GDM1 (cell line): Measurements from ENCODE around the gene ZC3HAV1L.
"Not testable (repeated sequence)": the region's sequence is repeated elsewhere in the genome, so short reads cannot be mapped to it uniquely, and the experiment has no call there.

Source experiments
- DNase-seq: peaks from one replicate; lab custom pipeline; 2025; lab: John Stamatoyannopoulos, UW

ZC3HAV1L gene

GRCh38 chr7:139035586-139036353 is at the start of gene ZC3HAV1L:
TSS of gene ZC3HAV1L (minus strand) at chr7:139036042. CDS start at chr7:139036017, 25 bp downstream.
- DNase-seq = peak; percentile 75

- DNase-seq = no peak
These were observed 48.9 kb upstream of the ZC3HAV1L start for GRCh38 chr7:139084709-139085108.

DNA sequence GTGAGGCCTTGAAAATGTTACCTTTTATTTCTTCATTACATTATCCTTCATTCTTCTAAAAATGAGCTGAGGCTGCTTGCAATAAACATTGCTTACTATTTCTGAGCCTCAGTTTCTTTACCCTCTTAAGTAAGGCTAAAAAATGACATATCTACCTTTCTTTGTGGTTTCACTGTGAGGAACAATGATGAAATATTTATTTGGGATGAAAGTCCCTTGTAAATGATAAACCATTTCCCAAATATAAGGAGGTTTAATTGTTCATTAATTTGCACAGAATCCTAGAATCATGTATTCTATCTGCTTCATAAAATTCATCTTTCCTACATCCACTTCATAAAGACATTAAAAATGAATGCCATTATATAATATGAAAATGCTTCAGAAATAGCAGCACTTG is 45.7 kb upstream of the ZC3HAV1L start:
- DNase-seq = no peak

DNA sequence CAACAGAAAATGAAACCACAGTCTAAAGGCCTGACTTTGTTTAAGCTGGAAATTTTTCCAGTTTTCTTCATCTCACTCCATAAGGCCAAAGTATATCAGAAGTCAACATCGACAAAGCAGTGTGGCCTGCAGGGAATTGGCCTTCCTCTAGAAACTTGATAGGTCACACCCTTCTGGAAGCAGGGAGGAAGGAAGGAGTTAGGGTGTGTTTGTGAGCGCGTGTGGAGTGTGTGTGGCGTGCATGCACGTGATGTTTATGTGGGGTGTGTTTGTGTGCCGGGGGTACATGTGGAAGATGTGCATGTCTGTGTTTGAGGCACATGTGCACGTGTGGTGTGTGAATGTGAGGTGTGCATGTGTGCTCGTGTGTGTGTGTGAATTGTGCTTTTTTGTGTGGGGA is 45.1 kb upstream of the ZC3HAV1L start:
- no peak for DNase-seq

DNA sequence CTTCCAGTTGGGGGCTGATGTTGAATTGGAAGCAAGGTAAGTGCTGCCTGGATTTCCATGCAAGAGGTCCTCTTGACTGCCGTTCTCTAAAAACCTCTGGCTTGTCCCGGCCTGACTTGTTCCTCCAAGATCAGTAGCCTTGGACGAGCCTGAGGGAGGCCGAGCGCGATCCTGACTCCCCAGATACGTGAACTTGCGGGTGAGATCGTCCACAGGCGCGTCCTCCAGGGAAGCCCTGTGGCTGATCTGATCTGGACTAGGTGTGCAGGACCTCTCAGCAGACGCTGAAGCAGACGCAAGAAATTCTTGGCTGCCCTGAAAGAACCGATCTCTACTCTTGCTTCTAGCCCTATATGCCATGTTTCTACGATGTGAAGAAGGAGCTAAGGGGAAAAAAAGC is 44.0 kb upstream of the ZC3HAV1L start:
- DNase-seq = no peak

GRCh38 chr7:139078911-139079310 is 43.1 kb upstream of the ZC3HAV1L start:
- no peak for DNase-seq

DNA sequence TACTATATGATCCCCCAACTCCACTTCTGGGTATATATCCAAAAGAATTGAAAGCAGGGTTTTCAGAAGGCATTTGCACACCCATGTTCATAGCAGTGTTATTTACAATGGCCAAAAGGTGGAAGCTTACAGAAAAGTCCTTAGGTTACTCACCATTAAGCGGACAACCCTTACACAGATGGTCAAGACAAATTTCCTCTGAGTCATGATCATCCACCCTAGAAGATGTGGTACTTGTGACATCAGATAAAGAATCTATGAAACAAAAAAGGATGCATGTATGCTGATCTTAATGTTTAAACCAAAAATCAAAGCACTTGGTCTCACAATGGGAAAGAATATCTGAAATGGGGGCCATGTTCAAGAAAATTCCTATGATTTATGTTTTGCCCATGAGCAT is 42.6 kb upstream of the ZC3HAV1L start:
- DNase-seq = no peak

- DNase-seq = not testable (repeated sequence)
These were observed 41.9 kb upstream of the ZC3HAV1L start for GRCh38 chr7:139077706-139078105.

DNA sequence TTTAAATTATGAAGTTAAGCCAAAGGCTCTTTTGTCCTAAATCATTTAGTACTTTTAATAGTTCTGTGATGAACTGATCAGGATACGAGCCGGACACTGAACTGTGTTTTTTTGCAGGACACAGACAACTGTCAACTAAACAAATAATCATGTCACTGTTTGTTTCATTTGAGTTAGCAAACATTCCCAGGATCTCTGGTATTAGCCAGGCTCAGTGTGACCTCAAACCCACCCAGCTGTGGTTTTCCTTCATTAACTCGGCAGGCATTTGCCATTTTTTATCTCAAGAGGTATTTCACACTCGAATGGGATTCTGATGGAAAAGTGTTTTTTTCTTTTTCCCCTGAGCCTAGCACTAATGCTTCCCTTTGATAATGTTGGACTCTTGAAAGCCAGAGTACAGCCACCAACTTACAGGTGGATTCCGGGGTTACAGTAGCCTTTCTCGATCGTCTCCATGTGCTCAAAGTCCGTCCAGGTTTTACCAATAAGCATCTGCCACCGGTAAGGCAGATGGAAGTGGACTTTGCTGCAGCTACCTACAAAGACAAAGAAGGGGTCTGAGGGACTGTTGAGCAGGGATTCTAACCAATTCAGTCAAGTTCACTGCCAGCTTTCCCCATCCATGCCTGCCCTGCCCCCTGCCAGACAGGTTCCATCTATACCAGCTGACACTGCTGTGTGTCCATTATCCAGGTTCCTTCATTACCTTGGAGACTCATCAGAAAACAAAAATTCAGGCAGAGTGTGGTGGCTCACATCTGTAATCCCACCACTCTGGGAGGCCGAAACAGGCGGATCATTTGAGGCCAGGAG is 40.2 kb upstream of the ZC3HAV1L start:
- DNase-seq = no peak

DNA sequence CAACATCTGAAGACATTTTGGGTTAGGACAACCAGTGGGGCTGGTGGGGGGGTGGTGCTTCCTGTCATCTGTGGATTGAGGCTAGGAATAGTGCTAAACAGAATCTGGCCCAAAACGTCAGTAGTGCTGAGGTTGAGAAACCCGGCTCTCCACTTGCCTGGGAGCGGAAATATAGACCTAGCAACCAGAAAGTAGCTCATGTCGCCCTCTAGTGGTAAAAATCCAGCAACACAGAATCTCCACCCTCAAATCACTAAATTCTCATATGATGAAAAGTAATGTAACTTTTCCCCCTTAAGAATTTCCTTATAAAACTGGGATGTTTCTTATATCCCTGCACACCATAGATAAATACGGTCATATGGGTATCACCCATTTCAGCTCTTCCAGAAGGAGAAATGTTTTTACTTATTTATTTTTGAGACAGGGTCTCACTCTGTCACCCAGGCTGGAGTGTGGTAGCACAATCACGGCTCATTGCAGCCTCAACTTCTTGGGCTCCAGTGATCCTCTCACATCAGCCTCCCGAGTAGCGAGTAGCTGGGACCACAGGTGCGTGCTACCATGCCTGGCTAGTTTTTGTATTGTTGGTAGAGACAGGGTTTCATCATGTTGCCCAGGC is 39.3 kb upstream of the ZC3HAV1L start:
- peak; percentile 37 for DNase-seq

DNA sequence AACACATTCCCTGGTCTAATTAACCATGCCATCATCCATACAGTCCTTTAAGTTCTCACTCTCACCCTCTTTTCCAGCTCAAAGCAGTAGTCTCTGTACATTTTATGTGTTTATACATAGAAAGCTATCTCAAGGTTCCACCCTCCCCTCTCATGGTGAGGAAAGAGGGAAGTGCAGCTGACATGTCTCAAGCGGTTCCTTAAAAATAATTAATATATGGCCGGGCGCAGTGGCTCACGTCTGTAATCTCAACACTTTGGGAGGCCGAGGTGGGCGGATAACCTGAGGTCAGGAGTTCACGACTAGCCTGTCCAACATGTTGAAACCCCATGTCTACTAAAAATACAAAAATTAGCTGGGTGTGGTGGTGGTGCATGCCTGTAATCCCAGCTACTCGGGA is 37.0 kb upstream of the ZC3HAV1L start:
- DNase-seq = no peak

DNA sequence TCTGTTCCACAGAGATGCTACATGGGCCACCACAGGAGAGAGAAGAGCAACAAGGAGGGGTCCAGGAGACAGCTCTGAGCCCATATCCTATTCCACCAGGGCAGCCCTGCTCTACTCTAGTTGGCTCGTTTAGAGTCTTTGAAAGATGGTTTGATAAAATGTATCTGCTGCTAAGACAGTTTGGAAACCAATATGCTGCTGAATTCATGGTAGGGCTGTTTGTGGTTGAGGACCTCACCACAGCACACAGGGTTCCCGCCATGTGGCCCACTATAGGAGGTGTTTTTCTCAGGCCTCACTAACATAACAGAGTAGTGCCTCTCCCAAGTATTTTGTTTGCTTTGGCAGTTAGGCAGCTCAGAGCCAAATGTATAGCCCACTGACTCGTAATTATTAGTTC is 35.8 kb upstream of the ZC3HAV1L start:
- DNase-seq = no peak

GRCh38 chr7:139068544-139069399 is 32.9 kb upstream of the ZC3HAV1L start:
- DNase-seq = no peak

DNA sequence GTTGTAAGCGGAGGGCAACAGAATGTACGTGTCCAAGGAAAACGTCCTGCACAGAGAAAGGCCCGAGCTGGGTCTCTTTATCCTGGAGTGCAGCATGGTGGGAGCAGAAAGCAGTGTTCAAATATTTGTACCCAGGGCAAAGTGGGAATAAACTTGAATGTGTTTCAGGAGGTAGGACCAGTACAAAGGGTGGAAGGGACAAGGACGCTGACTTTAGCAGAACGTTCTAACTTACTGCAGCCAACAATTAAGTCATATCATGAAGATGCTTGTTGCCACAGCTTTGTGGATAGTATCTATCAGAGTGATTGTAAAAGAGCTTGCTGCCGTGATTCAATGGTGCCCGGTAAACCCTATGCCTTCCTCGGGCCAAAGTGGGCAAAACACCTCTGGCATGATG is 30.5 kb upstream of the ZC3HAV1L start:
- DNase-seq = no peak

- DNase-seq = no peak
These were observed 29.5 kb upstream of the ZC3HAV1L start for GRCh38 chr7:139065323-139065722.

DNA sequence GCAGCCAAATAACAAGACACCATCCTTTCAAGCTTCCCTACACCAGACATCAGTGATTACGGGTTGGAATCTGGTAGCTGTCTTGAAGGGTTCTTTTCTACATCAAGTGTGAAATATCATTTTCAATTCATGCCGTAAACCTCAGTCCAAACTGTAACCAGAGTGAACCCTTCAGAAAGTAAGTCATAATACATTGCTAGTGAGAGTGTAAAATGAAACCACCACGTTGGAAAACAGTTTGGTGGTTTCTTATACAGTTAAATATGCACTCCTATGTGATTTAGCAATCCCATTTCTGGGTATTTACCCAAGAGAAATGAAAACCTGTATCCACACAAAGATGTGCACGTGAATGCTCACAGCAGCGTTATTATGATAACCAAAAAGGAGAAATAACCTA is 25.6 kb upstream of the ZC3HAV1L start:
- DNase-seq = no peak

- DNase-seq = no peak
These were observed 24.9 kb upstream of the ZC3HAV1L start for GRCh38 chr7:139060695-139061237.

DNA sequence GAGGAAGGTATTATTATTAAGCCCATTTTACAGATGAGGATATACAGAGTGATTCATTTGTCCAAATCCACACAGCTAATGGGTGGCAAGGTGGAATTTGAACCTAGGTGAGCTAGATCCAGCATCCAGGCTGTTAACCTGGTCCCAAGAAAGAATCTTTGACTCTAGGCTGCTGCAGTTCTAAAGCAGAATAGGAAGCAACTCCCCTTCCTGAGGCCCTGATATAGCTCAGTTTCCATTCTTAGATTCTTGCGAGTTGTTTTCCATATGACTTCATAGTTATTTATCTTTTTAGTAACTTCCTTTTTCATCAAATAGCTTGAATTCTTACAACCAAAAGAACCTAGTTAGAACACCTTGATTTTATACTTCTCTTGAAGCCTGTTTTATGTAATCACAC is 24.1 kb upstream of the ZC3HAV1L start:
- no peak for DNase-seq

- DNase-seq = no peak
These were observed 23.1 kb upstream of the ZC3HAV1L start for GRCh38 chr7:139058943-139059342.

DNA sequence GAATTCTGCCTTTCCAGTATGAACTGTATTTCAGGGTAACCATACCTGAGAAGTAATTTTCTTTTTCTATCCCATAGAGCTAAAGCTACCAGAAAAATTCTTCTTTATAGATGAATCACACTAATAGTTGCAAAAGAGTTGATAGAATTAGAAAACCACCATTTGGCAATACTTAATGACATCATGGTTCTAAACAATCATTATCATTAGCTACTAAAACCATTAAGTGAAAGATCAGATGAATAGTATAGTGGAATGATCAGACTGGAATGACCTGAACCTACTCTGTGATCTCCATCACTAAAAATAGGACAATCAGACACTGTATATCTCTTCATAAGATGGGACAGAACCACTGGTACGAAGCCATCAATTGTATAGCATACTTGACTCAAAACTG is 19.8 kb upstream of the ZC3HAV1L start:
- no peak for DNase-seq

DNA sequence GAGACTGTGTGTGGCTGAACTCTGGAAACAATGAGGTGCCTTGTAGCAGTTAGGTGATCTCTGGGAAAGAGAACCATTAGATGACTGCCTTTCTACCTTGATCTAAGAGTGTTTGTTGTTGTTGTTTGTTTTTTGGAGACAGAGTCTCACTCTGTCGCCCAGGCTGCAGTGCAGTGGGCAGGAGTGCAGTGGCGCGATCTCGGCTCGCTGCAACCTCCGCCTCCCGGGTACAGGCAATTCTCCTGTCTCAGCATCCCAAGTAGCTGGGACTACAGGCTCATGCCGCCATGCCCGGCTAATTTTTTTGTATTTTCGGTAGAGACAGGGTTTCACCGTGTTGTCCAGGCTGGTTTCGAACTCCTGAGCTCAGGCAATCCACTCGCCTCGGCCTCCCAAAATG is 18.8 kb upstream of the ZC3HAV1L start:
- DNase-seq = not testable (repeated sequence)

DNA sequence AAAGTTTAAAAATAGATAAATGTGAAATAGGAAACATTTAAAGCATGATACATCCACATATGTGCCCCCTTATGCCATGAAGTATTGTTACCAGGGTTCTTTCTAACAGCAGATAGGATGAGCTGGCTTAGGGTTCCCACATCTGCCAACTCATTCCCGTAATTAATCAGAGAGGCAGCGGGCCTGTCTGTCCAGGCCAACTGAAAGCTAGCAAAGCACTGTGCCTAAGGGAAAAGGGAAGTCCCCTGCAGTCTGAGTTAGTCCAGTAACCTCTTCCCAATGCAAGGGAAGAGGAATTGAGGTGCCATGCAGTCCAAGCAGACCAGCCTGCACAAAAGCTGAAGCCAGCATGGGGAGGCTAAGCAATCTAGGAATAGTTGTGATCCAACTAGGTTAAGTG is 18.3 kb upstream of the ZC3HAV1L start:
- DNase-seq = no peak
